Measurements from ENCODE around the gene PHETA2. TPM values are rescaled to one million over a fixed set of nuclear protein-coding genes. Genes with fewer than 3 reads are reported as not detected.
A peak's percentile ranks its signal among the peaks of the same experiment; 100 is the strongest.
"Not testable (repeated sequence)": the region's sequence is repeated elsewhere in the genome, so short reads cannot be mapped to it uniquely, and the experiment has no call there.

Gene PHETA2
- total RNA-seq, 1 donor from 2014 or later = 12.8 TPM

DNA sequence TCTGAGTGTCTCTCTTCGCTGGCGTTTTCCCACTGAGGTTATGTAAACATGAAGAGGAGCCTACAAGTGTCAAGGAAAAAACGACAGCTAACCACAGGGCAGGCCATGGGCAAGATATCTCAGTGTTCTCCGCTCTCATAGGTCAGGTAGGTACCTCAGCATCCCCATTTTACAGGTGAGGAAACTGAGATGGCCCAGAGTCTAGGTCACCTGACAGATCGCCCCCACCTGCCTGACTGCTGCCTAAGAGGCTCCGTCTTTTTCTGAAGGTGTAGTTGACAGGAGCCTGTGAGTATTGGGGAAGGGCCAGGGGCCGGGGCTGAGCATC lies 17.4 kb downstream of the PHETA2 start:
- TF ChIP-seq, protein P1, sequence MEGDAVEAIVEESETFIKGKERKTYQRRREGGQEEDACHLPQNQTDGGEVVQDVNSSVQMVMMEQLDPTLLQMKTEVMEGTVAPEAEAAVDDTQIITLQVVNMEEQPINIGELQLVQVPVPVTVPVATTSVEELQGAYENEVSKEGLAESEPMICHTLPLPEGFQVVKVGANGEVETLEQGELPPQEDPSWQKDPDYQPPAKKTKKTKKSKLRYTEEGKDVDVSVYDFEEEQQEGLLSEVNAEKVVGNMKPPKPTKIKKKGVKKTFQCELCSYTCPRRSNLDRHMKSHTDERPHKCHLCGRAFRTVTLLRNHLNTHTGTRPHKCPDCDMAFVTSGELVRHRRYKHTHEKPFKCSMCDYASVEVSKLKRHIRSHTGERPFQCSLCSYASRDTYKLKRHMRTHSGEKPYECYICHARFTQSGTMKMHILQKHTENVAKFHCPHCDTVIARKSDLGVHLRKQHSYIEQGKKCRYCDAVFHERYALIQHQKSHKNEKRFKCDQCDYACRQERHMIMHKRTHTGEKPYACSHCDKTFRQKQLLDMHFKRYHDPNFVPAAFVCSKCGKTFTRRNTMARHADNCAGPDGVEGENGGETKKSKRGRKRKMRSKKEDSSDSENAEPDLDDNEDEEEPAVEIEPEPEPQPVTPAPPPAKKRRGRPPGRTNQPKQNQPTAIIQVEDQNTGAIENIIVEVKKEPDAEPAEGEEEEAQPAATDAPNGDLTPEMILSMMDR (IDR thresholded peaks at IDR 0.05) = no peak
- ATAC-seq (peak in 1 of 2 donors; percentile 0), DNase-seq (no peak)
- Histone ChIP-seq H3K4me1 (peaks cover 28% of the 10 kb centered on the region), H3K36me3 (peaks cover 10% of the 10 kb centered on the region), H3K4me3 (peak overlapping the region; percentile 100), H3K27me3 (ENCODE audit: low read depth) (no peaks in the 10 kb centered on the region), H3K27ac (peak overlapping the region; percentile 99), H3K9me3 (no peaks in the 10 kb centered on the region)
- intact Hi-C loops (cut with DNase I) = no loop called here

DNA sequence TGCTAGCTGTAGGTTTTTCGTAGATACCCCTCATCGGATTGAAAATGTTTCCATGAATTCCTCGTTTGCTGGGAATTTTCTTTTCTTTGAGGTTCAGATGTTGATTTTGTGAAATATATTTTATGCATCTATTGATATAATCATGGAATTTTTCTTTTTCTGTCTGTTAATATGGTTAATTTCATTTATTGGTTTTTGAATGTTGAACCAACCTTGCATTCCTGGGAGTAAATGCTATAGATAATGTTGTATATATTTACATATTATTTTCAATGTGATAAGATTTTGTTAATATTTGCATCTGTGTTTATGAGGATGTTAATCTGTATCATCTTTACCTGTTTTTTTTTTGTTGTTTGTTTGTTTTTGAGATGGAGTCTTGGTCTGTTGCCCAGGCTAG lies 27.2 kb downstream of the PHETA2 start:
- H3K4me3 ChIP-seq = no peak overlapping the region
- intact Hi-C loops (cut with DNase I) = no loop called here
- peaks cover 43% of the 10 kb centered on the region for H3K9me3 ChIP-seq
- no peaks in the 10 kb centered on the region for H3K4me1 ChIP-seq
- DNase-seq (no peak), ATAC-seq (no peak)
- no peaks in the 10 kb centered on the region for H3K36me3 ChIP-seq
- H3K27me3 ChIP-seq (ENCODE audit: low read depth) = no peaks in the 10 kb centered on the region
- H3K27ac ChIP-seq = no peak overlapping the region
- TF ChIP-seq, protein P1 (IDR thresholded peaks at IDR 0.05) = no peak

DNA sequence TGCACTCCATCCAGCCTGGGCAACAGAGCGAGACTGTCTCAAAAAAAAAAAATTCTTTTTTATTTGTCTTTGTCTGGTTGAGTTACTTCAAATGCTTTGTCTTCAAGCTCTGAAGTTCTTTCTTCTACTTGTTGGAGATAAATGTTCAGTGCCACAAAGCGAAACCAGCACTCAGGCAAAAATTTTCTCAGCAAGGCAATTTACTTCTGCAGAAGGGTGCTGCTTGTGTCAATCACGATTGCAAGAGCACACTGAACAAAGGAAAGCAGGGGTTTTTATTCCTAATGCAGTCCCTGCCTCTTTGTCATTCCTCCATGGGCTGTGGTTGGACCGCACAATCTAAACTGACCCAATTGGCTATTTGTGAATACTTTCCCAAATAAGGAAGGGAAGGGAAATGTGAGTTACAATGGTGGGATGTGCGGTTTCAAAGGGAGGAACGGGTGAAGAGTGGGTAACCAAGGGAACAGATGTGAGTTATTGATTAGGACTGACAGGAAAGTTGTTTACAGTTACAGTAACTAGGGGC lies 30.3 kb downstream of the PHETA2 start:
- intact Hi-C loops (cut with DNase I); DNase-seq; H3K27me3 ChIP-seq (ENCODE audit: low read depth); ATAC-seq; H3K4me1 ChIP-seq; H3K4me3 ChIP-seq; H3K36me3 ChIP-seq; H3K27ac ChIP-seq: not testable (repeated sequence)
- peaks cover 40% of the 10 kb centered on the region for H3K9me3 ChIP-seq

DNA sequence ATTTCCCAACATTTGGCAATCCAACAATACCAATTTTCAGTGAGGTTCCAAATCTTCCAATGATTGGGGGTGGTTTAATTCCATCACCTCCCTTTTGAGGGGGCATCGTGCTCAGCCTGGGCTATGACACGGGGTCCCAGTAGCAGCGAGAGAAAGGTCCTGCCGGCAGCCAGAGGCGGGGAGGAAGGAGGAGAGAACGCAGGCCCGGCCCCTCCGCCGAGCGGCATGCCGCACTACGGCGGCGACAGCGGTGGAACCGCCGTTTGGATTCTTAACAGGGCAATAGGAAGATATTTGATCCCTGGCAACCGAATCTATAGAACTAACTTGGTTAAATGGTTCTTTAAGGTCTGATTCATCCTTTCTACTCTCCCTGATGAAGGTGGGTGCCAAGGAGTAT lies 34.8 kb downstream of the PHETA2 start:
- TF ChIP-seq, protein P1 (IDR thresholded peaks at IDR 0.05) = no peak
- ATAC-seq (no peak), DNase-seq (no peak)
- Histone ChIP-seq H3K4me1 (no peaks in the 10 kb centered on the region), H3K27me3 (ENCODE audit: low read depth) (no peaks in the 10 kb centered on the region), H3K27ac (no peak overlapping the region), H3K9me3 (peaks cover 15% of the 10 kb centered on the region), H3K36me3 (no peaks in the 10 kb centered on the region), H3K4me3 (no peak overlapping the region)
- intact Hi-C loops (cut with DNase I) = no loop called here

DNA sequence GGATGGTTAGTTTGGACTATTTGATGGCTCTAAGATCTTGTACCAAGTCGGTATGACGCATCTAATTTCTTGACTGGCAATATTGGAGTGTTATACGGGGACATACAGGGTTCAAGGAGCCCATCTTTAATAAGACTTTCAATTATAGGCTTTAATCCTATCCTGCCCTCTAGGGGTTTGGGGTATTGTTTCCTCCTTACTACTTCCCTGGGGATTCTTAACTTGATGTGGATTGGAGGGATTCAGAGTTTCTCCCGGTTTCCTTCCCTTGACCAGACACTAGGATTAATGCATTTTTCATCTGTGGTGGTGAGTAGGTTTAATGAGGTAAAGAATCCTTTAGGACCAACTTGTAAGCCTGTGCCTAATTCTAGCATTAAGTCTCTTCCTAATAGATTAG lies 37.8 kb downstream of the PHETA2 start:
- H3K36me3 ChIP-seq = no peaks in the 10 kb centered on the region
- ATAC-seq (no peak), DNase-seq (no peak)
- intact Hi-C loops (cut with DNase I) = no loop called here
- TF ChIP-seq, protein P1 (IDR thresholded peaks at IDR 0.05) = no peak
- H3K9me3 ChIP-seq = peaks cover 10% of the 10 kb centered on the region
- no peaks in the 10 kb centered on the region for H3K27me3 ChIP-seq (ENCODE audit: low read depth)
- no peaks in the 10 kb centered on the region for H3K4me1 ChIP-seq
- H3K27ac ChIP-seq = no peak overlapping the region
- H3K4me3 ChIP-seq = no peak overlapping the region

DNA sequence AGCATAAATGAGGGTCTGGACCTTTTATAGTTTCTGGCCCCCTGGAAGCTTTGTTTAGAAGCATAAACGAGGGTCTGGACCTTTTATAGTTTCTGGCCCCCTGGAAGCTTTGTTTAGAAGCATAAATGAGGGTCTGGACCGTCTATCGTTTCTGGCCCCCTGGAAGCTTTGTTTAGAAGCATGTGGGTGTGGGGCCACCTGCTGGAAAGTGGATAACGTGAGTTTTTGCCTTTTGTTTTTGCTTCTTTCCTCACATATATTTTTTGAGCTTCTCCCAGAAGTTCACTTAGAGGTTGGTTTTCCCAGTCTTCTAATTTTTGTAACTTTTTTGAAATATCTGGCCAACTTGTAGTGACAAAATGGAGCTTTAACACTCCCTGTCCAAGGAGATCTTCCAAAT lies 38.7 kb downstream of the PHETA2 start:
- intact Hi-C loops (cut with DNase I); H3K27ac ChIP-seq; ATAC-seq; DNase-seq; H3K4me1 ChIP-seq; H3K27me3 ChIP-seq (ENCODE audit: low read depth); H3K4me3 ChIP-seq; H3K36me3 ChIP-seq: not testable (repeated sequence)
- H3K9me3 ChIP-seq = peaks cover 10% of the 10 kb centered on the region
- TF ChIP-seq, protein P1 (IDR thresholded peaks at IDR 0.05) = peak; percentile 16

All from lower lobe of right lung (tissue), 2 donors.